ENCODE data around the gene BCAP29.
"Not testable (repeated sequence)": the region's sequence is repeated elsewhere in the genome, so short reads cannot be mapped to it uniquely, and the experiment has no call there.

Gene BCAP29

GRCh38 chr7:107579885-107580715 lies at the start of gene BCAP29:
BCAP29 (plus strand) TSS chr7:107580246; CDS start chr7:107580773, 527 bp downstream.
- peak; percentile 62 for DNase-seq (ENCODE audit: low spot score)

- DNase-seq (ENCODE audit: low spot score), result peak; percentile 49
Observed at GRCh38 chr7:107530751-107531150, 49.3 kb upstream of the BCAP29 start.

- no peak for DNase-seq (ENCODE audit: low spot score)
Observed at GRCh38 chr7:107534139-107534538, 45.9 kb upstream of the BCAP29 start.

- not testable (repeated sequence) for DNase-seq (ENCODE audit: low spot score)
Observed at GRCh38 chr7:107537228-107537627, 42.8 kb upstream of the BCAP29 start.

- DNase-seq (ENCODE audit: low spot score), result no peak
Observed at GRCh38 chr7:107538001-107538400, 42.0 kb upstream of the BCAP29 start.

GRCh38 chr7:107543338-107543993 lies 36.6 kb upstream of the BCAP29 start:
- no peak for DNase-seq (ENCODE audit: low spot score)

- no peak for DNase-seq (ENCODE audit: low spot score)
Observed at GRCh38 chr7:107544848-107545591, 35.0 kb upstream of the BCAP29 start.

- no peak for DNase-seq (ENCODE audit: low spot score)
Observed at GRCh38 chr7:107551936-107552335, 28.1 kb upstream of the BCAP29 start.

GRCh38 chr7:107555893-107556292 lies 24.2 kb upstream of the BCAP29 start:
- DNase-seq (ENCODE audit: low spot score), result no peak

GRCh38 chr7:107559864-107560263 lies 20.2 kb upstream of the BCAP29 start:
- DNase-seq (ENCODE audit: low spot score), result no peak

- no peak for DNase-seq (ENCODE audit: low spot score)
Observed at GRCh38 chr7:107560898-107561516, 19.0 kb upstream of the BCAP29 start.

GRCh38 chr7:107563081-107563774 lies 16.8 kb upstream of the BCAP29 start:
- no peak for DNase-seq (ENCODE audit: low spot score)

- DNase-seq (ENCODE audit: low spot score), result peak; percentile 75
Observed at GRCh38 chr7:107563775-107564552, 16.1 kb upstream of the BCAP29 start, which contains the start of the genes COG5 and DUS4L. COG5 (minus strand) TSS chr7:107563920; CDS start chr7:107563896, 24 bp downstream. DUS4L (plus strand) TSS chr7:107563971; CDS start chr7:107567071, 3,100 bp downstream.

GRCh38 chr7:107564553-107565298 lies 15.3 kb upstream of the BCAP29 start:
- peak; percentile 50 for DNase-seq (ENCODE audit: low spot score)

GRCh38 chr7:107570298-107570697 lies 9.7 kb upstream of the BCAP29 start:
- no peak for DNase-seq (ENCODE audit: low spot score)

- DNase-seq (ENCODE audit: low spot score), result no peak
Observed at GRCh38 chr7:107573537-107573936, 6.5 kb upstream of the BCAP29 start.

GRCh38 chr7:107579554-107579884 lies 527 bp upstream of the BCAP29 start:
- DNase-seq (ENCODE audit: low spot score), result no peak

- no peak for DNase-seq (ENCODE audit: low spot score)
Observed at GRCh38 chr7:107580716-107581383, 804 bp downstream of the BCAP29 start.

GRCh38 chr7:107581387-107582013 lies 1.5 kb downstream of the BCAP29 start:
- no peak for DNase-seq (ENCODE audit: low spot score)
